HG02884 (cell line): ENCODE data around the gene LPGAT1.

Source experiments
- ATAC-seq: cut with Tn5 transposase; IDR thresholded peaks from one replicate; pipeline ENCODE4 v1.9.1; 2021; ENCODE audit warnings: mild to moderate bottlenecking, moderate library complexity; ENCODE audit not compliant: unreplicated experiment

LPGAT1 gene

DNA sequence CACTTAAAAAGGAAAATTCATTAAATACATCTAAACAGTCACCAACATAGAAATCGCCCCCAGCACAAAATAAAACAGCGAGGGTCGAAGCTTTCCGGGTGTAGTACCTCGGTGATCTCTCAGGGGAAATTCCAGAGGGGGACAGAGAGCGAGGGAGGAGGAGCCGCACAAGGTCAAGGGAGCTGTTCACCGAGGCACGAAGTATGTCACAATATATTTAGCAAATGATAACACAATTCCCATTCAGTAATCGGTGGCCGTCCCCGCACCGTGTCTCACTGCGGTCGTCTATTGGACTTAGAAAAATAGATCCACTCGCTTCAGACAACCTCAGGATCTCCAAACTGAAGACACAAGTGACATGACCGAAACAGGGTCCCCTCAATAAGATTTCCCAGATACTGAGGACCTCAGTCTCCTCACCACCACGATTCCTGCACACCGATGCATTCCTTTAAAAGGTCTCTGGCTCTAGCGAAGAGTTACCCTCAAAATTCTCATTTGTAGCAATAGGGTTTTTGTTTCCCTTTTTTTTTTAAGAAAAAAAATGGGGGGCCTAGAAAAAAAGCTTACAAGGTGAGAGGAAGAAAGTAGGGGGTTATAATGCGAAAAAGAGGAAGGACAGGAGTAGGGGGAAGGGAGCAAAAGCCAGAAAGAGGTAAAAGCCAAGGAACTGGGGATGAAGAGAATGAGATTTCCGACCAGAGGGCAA, 1.1 kb downstream of the LPGAT1 start:
- no peak for ATAC-seq

GRCh38 chr1:211828584-211829342, 1.8 kb downstream of the LPGAT1 start:
- ATAC-seq = no peak

GRCh38 chr1:211827051-211827450, 3.5 kb downstream of the LPGAT1 start:
- ATAC-seq = no peak

DNA sequence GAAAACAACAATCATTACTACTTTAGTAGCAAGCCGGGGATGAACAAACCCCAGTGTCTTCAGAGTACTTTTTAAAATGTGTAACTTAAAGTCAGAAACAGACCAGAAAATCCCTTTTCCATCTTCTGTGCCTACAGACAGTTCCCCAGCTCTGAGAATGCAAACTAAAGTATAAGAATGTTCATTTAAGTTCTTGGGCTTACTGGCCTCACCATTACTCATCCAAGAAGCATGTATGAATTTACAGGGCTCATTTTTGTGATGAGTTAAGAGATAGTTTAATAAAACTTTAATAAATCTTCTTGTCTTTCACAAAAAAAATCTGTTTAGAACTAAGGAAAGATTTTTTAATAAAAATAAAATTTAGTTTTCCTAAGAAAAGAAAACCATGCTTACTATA, 4.6 kb downstream of the LPGAT1 start:
- ATAC-seq = no peak

- no peak for ATAC-seq
Measured at GRCh38 chr1:211822677-211823407, 7.7 kb downstream of the LPGAT1 start.

DNA sequence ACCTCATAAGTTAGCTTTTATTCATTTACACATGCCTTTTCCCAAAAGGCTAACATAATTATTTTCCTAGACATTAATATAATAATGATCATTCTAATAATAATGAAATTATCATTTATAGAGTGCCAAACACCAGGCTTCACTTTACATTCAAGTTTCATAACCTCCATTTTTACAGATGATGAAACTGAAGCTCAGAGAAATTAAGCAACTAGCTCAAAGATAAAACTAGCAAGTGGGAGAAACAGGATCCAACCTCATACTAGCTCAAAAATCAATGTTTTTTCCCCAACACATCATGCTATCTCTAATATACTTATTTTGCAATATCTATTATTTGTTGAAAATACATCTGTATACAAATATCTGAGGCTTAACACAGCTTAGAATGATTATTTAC, 14.0 kb downstream of the LPGAT1 start:
- ATAC-seq = no peak

GRCh38 chr1:211814313-211814712, 16.2 kb downstream of the LPGAT1 start:
- no peak for ATAC-seq

GRCh38 chr1:211813590-211813989, 17.0 kb downstream of the LPGAT1 start:
- ATAC-seq = no peak

DNA sequence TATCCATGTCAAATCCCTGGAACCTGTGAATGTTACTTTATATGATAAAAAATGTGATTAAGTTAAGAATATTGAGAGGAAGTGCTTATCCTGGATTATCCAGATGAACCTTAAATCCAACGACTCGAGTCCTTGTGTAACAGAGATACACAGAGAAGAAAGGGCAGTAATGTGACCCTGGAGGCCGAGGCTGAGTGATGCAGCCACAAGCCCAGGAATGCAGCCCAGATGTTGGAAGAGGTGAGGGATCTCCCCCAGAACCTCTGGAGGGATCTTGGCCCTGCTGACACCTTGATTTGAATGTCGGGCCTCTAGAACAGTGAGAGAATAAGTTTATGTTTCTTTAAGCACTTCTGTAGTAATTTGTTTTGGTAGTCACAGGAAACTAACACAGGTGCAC, 18.0 kb downstream of the LPGAT1 start:
- no peak for ATAC-seq

DNA sequence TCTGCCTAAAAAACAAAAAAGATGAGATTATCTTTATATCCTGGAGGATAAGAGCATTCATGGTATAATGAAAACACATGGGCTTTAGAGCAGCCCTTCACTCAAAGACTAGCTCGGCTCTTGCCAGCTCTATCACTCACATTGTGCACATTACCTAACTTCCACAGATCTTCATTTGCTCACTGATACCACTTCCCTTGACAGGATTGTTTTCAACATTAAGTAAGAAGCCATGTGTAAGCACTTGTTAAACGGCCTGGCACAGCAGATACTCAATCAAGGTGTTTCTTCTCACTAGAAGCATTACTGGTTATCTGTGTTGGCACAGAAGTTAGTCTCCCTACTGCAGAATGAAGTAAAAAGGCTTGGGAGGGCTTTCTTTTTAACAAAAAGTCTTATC, 18.7 kb downstream of the LPGAT1 start:
- ATAC-seq = no peak

GRCh38 chr1:211811126-211811525, 19.4 kb downstream of the LPGAT1 start:
- ATAC-seq = no peak

GRCh38 chr1:211808475-211808874, 22.1 kb downstream of the LPGAT1 start:
- no peak for ATAC-seq

DNA sequence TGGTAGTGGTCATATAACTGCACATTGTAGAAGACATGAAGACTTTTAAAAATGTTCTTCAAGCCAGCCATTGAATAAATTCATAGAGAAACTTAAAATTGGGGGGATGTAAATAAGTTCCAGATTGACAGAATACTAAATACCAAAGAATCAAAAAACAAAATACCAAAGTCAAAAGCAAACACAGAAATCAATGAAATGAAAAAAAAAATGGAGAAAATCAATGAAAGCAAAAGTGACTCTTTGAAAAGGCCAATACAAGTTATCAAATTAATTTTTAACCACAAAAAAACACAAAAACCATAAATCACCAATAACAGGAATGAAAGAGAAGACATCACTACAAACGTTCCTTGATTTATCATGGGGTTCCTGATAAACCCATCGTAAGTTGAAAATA, 25.6 kb downstream of the LPGAT1 start:
- ATAC-seq = no peak

DNA sequence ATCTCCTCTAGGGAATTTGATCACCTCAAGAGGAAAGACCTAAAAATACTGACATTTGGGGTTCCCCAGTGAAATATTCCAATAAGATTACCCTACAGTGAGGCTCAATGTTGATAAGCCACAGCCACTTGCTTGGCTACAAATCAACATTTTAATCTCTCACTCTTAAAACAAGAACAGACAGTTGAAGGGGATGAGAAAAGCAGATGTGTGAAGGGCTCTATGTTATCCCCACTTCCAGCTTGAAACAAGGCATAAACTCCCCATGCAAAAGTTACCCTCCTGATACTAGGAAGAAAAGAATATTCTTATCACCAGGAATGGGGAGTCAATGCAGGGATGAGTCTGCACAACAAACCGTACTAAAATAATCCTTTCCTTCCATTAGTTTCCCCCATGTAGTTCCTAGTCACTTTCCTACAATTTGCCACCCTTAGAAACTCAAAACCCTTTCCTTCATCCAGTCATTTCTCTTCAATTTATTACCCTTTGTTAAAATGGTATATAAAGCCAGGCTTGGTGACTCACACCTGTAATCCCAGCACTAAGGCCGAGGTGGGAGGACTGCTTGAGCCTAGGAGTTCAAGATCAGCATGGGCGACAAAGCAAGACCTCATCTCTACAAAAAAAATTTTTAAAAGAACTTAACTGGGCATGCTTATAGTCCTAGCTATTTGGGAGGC, 29.5 kb downstream of the LPGAT1 start:
- ATAC-seq = no peak

DNA sequence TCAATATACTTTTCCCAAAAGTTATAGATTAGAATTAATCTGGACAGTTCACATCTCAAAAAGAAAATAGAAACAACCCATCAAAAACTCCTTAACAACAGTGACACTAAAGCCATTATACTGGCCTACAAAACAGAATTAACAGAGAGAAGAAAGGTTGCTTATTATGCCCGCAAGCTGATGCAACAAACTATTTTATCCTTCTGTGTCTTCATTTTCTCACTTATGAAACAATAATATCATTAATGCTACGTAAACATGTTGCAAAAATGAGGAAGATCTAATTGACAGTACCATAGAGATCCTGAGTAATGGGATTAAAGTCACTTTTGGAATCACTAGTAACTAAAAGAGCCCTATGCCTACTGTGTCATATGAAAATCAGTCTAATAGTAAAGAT, 32.6 kb downstream of the LPGAT1 start:
- ATAC-seq = no peak

GRCh38 chr1:211791979-211792378, 38.6 kb downstream of the LPGAT1 start:
- no peak for ATAC-seq

GRCh38 chr1:211789641-211790464, 40.7 kb downstream of the LPGAT1 start:
- ATAC-seq = no peak

GRCh38 chr1:211788626-211789025, 41.9 kb downstream of the LPGAT1 start:
- ATAC-seq = no peak

DNA sequence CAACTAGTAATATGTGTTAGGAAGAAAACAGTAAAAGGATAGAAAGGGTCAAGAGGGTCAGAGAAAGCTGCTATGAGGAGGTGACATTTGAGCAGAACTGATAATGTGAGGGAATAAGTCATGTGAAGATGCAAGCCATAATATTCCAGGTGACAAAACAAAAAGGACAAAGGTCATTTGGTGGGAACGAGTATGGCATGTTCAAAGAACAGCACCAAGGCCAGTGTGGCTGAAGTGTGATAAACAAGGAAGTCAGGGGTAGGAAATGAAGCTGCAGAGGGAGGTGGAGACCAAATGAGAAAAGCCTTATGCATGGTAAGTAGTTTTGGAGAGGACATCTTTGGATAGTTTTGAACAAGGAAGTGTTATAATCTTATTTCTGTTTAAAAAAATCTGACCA, 46.7 kb downstream of the LPGAT1 start:
- no peak for ATAC-seq

- no peak for ATAC-seq
Measured at GRCh38 chr1:211783266-211783665, 47.3 kb downstream of the LPGAT1 start.
